Neutrophil (primary cell): Measurements from ENCODE around the gene SCG2.

Experiments used
- H3K27ac ChIP-seq: fragments of 200-600 bp; sonication (generic); 2 replicates; pipeline ENCODE4 v1.5.1; 2016; ENCODE audit warnings: mild to moderate bottlenecking, moderate library complexity
- H3K27me3 ChIP-seq: fragments of 200-600 bp; sonication (generic); 2 replicates; pipeline ENCODE4 v1.6.0; 2016; ENCODE audit warnings: mild to moderate bottlenecking
- H3K36me3 ChIP-seq: fragments of 200-600 bp; sonication (generic); 2 replicates; pipeline ENCODE4 v1.5.1; 2017
- H3K4me1 ChIP-seq, 2 experiments: fragments of 200-600 bp in 1 of 2; sonication (generic) in 1 of 2; 1 replicate in 1 of 2; 2 replicates in 1 of 2; pipeline versions ENCODE4 v1.5.1 to v1.6.1; 2013 to 2016; ENCODE audit warnings: low read depth in 1 of 2, low read length in 1 of 2, mild to moderate bottlenecking in 1 of 2, moderate library complexity in 1 of 2; ENCODE audit not compliant: control insufficient read depth in 1 of 2, insufficient read depth in 1 of 2
- H3K4me3 ChIP-seq, 2 experiments: fragments of 200-600 bp in 1 of 2; sonication (generic) in 1 of 2; 1 replicate in 1 of 2; 2 replicates in 1 of 2; pipeline ENCODE4 v1.5.1; 2013 to 2016; ENCODE audit warnings: low read depth in 1 of 2, low read length in 1 of 2, mild to moderate bottlenecking in 1 of 2, moderate library complexity in 1 of 2
- H3K9me3 ChIP-seq: fragments of 200-600 bp; sonication (generic); 2 replicates; pipeline ENCODE4 v1.5.1; 2016
- TF ChIP-seq, protein P1 (sequence below): fragments of 200-600 bp; sonication (generic); IDR thresholded peaks from 2 replicates; pipeline ENCODE4 v1.5.1; 2016; ENCODE audit warnings: antibody characterized with exemption

The SCG2 gene

DNA sequence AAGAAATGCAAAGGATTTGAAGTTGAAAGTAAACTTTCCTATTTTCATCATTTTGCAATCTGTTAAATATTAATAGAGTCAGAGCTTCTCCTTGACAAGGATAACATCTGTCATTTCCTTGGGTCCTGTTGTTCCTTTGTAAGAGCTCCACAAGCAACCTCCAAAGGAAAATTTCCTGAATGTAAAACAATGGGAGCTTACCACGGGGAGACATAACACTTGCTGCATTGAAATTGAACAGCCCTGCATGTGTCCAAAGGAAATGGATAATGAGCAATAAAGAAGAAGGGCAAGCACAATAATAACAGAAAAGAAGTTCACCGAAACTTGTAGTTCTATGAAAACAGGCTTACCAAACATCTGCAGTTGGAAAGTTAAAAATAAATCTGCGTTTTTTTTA, 42.0 kb upstream of the SCG2 start:
- no peaks in the 10 kb centered on the region for H3K36me3 ChIP-seq
- peaks cover 36 to 51% of the 10 kb centered on the region in 2 experiments for H3K4me1 ChIP-seq
- TF ChIP-seq, protein P1, sequence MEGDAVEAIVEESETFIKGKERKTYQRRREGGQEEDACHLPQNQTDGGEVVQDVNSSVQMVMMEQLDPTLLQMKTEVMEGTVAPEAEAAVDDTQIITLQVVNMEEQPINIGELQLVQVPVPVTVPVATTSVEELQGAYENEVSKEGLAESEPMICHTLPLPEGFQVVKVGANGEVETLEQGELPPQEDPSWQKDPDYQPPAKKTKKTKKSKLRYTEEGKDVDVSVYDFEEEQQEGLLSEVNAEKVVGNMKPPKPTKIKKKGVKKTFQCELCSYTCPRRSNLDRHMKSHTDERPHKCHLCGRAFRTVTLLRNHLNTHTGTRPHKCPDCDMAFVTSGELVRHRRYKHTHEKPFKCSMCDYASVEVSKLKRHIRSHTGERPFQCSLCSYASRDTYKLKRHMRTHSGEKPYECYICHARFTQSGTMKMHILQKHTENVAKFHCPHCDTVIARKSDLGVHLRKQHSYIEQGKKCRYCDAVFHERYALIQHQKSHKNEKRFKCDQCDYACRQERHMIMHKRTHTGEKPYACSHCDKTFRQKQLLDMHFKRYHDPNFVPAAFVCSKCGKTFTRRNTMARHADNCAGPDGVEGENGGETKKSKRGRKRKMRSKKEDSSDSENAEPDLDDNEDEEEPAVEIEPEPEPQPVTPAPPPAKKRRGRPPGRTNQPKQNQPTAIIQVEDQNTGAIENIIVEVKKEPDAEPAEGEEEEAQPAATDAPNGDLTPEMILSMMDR: no peak
- H3K27ac ChIP-seq: no peak overlapping the region
- H3K4me3 ChIP-seq: no peak overlapping the region
- no peaks in the 10 kb centered on the region for H3K27me3 ChIP-seq
- H3K9me3 ChIP-seq: no peaks in the 10 kb centered on the region

DNA sequence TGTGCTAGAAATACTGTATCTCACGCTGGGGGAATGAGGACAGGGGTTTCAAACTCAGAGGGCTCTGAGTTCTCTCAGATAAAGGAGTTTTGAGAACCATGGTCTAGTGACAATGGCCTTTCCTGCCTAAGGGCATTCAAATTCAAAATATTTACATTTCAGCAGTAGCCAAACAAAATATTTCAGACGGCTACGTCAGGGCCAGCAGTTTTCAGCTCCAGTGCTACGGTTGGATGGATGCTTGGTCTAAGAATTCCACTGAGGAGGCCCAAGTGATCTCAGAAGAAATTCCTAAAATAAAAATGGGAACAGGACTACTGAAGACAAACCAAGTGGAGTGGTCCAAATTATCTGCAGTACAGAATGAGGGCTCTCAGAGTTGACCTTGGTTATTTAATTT, 41.1 kb upstream of the SCG2 start:
- Histone ChIP-seq H3K9me3 (no peaks in the 10 kb centered on the region), H3K4me3 (no peak overlapping the region), H3K4me1 (peaks cover 45 to 59% of the 10 kb centered on the region in 2 experiments), H3K27me3 (no peaks in the 10 kb centered on the region), H3K27ac (peak overlapping the region; percentile 69), H3K36me3 (no peaks in the 10 kb centered on the region)
- TF ChIP-seq, protein P1: no peak

DNA sequence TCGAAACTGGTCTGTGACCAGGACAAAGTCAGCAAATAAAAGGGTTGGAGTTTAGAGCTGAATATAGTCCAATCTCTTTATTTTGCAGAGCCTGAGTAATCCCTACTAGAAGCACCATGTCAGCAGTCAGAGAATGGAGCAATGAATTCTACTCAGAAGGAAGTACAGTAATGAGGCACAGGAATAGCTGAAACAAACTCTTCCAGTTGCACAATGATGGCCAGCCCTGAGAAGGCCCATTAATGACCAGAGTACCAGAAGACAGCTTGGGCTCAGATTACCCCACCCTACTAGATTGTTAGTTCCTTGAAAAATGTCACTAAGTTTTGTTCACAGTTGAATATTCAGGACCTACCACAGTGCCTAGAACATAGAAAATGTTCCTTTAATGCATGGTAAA, 40.3 kb upstream of the SCG2 start:
- no peaks in the 10 kb centered on the region for H3K9me3 ChIP-seq
- no peaks in the 10 kb centered on the region for H3K27me3 ChIP-seq
- peak overlapping the region; percentile 69 for H3K27ac ChIP-seq
- peaks cover 47 to 66% of the 10 kb centered on the region in 2 experiments for H3K4me1 ChIP-seq
- H3K36me3 ChIP-seq: no peaks in the 10 kb centered on the region
- TF ChIP-seq, protein P1: no peak
- H3K4me3 ChIP-seq: peak overlapping the region in 1 of 2 experiments; percentile 4

DNA sequence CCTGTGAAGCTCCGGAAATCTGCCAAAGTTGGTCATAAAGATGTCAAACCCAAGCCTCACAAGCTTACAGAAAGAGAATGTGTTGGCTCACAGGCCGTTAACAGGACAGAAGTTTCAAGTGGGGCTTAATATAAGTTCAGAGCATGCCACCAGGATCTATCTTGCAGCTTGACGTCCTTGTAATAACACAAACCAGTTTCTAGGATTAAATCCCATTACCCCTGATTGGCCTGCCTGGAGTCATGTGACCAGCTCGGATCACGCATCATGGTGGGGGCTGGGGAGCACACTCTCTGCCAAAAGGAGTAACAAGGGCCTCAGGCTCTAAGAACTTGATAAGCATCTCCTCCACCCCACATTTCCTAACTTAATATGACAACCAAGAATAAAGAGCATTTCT, 38.9 kb upstream of the SCG2 start:
- TF ChIP-seq, protein P1: no peak
- peak overlapping the region; percentile 69 for H3K27ac ChIP-seq
- no peaks in the 10 kb centered on the region for H3K36me3 ChIP-seq
- H3K9me3 ChIP-seq: no peaks in the 10 kb centered on the region
- H3K4me3 ChIP-seq: no peak overlapping the region
- no peaks in the 10 kb centered on the region for H3K27me3 ChIP-seq
- peaks cover 52 to 76% of the 10 kb centered on the region in 2 experiments for H3K4me1 ChIP-seq

DNA sequence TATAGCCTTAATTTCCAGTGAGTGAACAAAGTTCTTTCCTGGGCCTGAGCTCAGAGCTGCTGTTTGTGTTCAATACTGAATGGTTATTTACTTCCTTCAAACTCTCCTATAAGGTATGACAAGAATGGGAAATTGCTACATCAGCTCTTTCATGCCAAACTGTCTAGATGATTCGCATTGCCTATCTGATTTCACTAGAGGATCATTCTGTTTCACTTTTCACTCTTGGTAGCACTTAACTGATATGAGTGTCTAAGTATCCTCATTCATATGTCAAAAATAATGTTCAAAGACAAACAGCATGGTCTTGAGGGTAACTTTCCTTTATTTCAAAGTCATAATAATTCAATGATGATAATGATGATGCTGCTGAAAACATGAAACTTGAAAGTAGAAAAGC, 32.9 kb upstream of the SCG2 start:
- Histone ChIP-seq H3K27ac (peak overlapping the region; percentile 58), H3K4me1 (peaks cover 39 to 54% of the 10 kb centered on the region in 2 experiments), H3K27me3 (peaks cover 3% of the 10 kb centered on the region), H3K4me3 (no peak overlapping the region), H3K36me3 (no peaks in the 10 kb centered on the region), H3K9me3 (no peaks in the 10 kb centered on the region)
- TF ChIP-seq, protein P1: no peak

DNA sequence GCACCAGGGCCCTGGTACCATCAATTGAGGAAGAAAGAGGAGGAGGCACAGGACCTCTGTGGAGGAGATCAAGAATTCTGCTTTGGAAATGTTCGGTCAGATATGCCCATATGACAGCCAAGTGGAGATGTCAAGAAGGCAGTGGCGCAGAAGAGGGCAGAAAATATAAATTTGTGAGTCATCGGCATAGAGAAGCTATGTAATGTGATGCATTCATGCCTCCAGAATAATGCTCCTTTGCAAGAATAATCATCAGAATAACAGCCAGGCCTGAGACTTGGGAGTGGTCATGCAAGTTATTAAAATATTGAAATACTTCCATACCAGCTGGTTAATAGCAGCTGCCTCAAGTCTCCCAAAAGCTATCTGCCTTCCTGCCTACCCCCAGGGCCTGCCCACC, 32.1 kb upstream of the SCG2 start:
- peaks cover 3% of the 10 kb centered on the region for H3K27me3 ChIP-seq
- peaks cover 30 to 45% of the 10 kb centered on the region in 2 experiments for H3K4me1 ChIP-seq
- no peaks in the 10 kb centered on the region for H3K36me3 ChIP-seq
- H3K4me3 ChIP-seq: no peak overlapping the region
- TF ChIP-seq, protein P1: no peak
- no peaks in the 10 kb centered on the region for H3K9me3 ChIP-seq
- no peak overlapping the region for H3K27ac ChIP-seq
